Fibroblast of villous mesenchyme (primary cell): Measurements from ENCODE around the gene RIMKLA. TPM values are rescaled to one million over a fixed set of nuclear protein-coding genes. Genes with fewer than 3 reads are reported as not detected.

Source experiments
- DNase-seq: peaks from one replicate; pipeline ENCODE4 v3.0.0-alpha.2; 2010; ENCODE audit warnings: low read depth
- H3K4me3 ChIP-seq: 2 replicates; pipeline ENCODE4 v1.5.1; 2011; ENCODE audit warnings: low read depth, mild to moderate bottlenecking, low read length
- CTCF ChIP-seq: IDR thresholded peaks from 2 replicates; pipeline ENCODE4 v1.5.1; 2012; ENCODE audit warnings: low read depth, mild to moderate bottlenecking, low read length; ENCODE audit not compliant: insufficient read depth
- total RNA-seq: library from RNA; depleted of rRNA; stranded (reverse); fragments of >200 nt; gene quantifications from 2 replicates; pipeline ENCODE4 v1.2.3, GENCODE V29; 2012

RIMKLA gene
- total RNA-seq: under 0.01 TPM in 1 of 2 replicates, not detected in the other

DNA sequence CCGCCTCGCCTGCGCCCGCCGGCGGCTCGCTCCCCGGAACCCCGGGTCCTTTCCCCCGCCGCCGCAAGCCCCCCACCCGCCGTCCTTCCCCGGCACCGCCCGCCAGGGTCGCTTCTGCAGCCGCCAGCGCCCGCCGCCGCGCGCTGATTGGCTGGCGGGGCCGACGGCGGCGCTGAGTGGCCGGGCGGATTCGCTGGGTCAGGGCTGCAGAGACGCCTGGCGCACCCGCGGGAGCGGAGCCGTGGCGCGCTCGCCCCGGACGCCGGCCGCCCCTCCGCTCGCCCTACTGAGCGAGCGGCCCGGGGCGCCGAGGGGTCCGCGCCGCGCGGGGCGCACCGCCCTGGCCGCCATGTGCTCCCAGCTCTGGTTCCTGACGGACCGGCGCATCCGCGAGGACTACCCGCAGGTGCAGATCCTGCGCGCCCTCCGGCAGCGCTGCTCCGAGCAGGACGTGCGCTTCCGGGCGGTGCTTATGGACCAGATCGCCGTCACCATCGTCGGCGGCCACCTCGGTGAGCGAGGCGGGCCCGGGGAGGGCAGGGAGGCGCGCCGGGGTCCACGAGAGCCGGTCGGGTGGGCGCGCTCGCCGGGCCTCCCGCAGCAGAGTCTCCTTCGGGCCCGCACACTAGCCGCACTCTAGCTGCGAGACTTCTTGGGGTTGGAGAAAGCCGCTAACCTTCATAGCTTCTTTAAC is at the start of gene RIMKLA:
RIMKLA (plus strand) TSS at position 207 of the 694 bp plus-strand sequence; CDS start at position 350, 143 bp downstream.
- DNase-seq: peak; percentile 15
- no peak for TF ChIP-seq CTCF
- H3K4me3 ChIP-seq: peak within 1 kb of the TSS; percentile 43

DNA sequence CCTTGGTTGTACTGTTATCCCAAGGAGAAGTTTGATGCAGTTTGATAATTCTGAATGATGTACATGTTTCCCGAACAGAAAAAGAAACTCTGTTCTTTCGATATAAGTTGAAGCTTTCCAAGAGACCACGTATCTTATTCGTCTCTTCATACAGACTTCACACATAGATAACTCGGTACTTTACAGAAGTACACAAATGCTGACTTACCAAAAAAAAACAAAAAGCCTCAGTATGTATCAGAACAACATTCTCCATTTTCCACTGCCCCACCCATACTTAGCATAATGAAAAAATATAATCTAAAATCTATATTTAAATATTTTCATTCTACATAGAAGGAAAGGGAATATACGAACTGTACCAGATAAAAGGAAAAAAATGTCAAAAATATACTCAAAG is 47.7 kb upstream of the RIMKLA start:
- TF ChIP-seq CTCF: no peak
- H3K4me3 ChIP-seq: no peak overlapping the region
- no peak for DNase-seq

- DNase-seq: peak; percentile 23
- TF ChIP-seq CTCF: peak; percentile 0
- peak overlapping the region; percentile 97 for H3K4me3 ChIP-seq
These were observed 46.8 kb upstream of the RIMKLA start for GRCh38 chr1:42333662-42334239.

- peak; percentile 7 for TF ChIP-seq CTCF
- peak; percentile 64 for DNase-seq
- peak overlapping the region; percentile 97 for H3K4me3 ChIP-seq
These were observed 46.1 kb upstream of the RIMKLA start for GRCh38 chr1:42334240-42335049.

- no peak for TF ChIP-seq CTCF
- H3K4me3 ChIP-seq: peak within 1 kb of the TSS; percentile 97
- DNase-seq: peak; percentile 96
These were observed 45.4 kb upstream of the RIMKLA start, which contains the start of gene FOXJ3 for GRCh38 chr1:42335050-42335808. Gene FOXJ3, minus strand, starts transcription at chr1:42335235. Its CDS starts 24,142 bp downstream, at chr1:42311093.
